HAP-1 (cell line): ENCODE results near the gene SLC4A8.

ENCODE experiments used
- DNase-seq, 2 experiments: peaks; one replicate each; pipeline ENCODE4 v3.0.0-alpha.2; 2016 to 2020; ENCODE audit warnings: low spot score in 2 of 2
- H3K27me3 ChIP-seq: fragments of 250-450 bp; sonication (Bioruptor Pico); 2 replicates; pipeline ENCODE4 v1.5.1; 2020; ENCODE audit warnings: low read depth, mild to moderate bottlenecking, moderate library complexity
- H3K36me3 ChIP-seq: fragments of 250-450 bp; sonication (Bioruptor Pico); replicated peaks from 2 replicates; pipeline ENCODE4 v1.5.1; 2020; ENCODE audit warnings: mild to moderate bottlenecking
- H3K4me1 ChIP-seq: fragments of 250-450 bp; sonication (Bioruptor Pico); 2 replicates; pipeline ENCODE4 v1.5.1; 2020; ENCODE audit warnings: mild to moderate bottlenecking
- H3K4me3 ChIP-seq: fragments of 250-450 bp; sonication (Bioruptor Pico); 2 replicates; pipeline ENCODE4 v1.5.1; 2020; ENCODE audit warnings: mild to moderate bottlenecking, moderate library complexity
- H3K9me3 ChIP-seq: fragments of 250-450 bp; sonication (Bioruptor Pico); 2 replicates; pipeline ENCODE4 v1.5.1; 2020; ENCODE audit warnings: mild to moderate bottlenecking, moderate library complexity
- in situ Hi-C: fragments of 300-500 bp; cut with MboI; formaldehyde crosslinking; loops from 3 replicates; pipeline ENCODE4 v1.14.3; 2020; ENCODE audit warnings: low sequenced_read_pairs, inconsistent platforms, mixed read lengths

SLC4A8 gene

GRCh38 chr12:51520576-51521325 is 96.1 kb downstream of the SLC4A8 start:
- H3K27me3 ChIP-seq: no peaks in the 10 kb centered on the region
- no peak overlapping the region for H3K4me3 ChIP-seq
- DNase-seq: no peak
- H3K4me1 ChIP-seq: no peaks in the 10 kb centered on the region
- no peaks in the 10 kb centered on the region for H3K9me3 ChIP-seq
- in situ Hi-C loops: no loop called here
- H3K36me3 ChIP-seq: no peaks in the 10 kb centered on the region

DNA sequence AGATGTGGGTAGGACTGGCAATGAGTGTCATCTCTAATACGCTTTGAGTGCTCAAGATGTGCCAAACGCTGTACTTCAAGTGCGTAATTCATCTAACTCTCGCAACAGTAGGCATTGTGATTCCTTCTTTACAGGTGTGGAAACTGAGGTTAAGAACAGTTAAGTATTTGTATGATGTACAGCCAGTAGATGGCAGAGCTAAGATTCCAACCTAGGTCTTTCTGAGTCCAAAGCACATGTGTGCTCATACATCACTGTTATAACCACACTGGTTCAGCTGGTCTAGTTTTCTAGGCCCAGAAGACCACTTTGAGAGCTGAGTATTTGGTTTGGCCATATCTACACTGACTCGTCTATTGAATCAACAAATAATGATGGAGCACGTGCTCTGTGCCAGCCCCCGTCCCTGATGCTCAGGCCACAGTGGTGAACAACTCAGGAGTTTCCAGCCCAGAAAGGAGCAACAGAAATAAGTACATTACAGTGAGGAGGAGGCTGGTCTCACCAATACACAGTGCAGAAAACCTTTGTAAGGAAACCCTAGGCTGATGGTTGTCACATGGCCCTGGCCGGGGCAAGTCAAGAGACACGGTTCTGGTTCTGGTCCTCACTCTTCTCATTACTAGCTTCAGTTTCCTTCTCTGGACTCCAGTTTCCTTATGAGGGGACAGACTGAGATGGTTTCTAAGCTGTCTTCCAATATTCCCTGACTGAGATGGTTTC is 97.1 kb downstream of the SLC4A8 start:
- no peak for DNase-seq

GRCh38 chr12:51522696-51523095 is 98.1 kb downstream of the SLC4A8 start:
- DNase-seq: no peak
- H3K4me1 ChIP-seq: no peaks in the 10 kb centered on the region
- H3K4me3 ChIP-seq: no peak overlapping the region
- no peaks in the 10 kb centered on the region for H3K9me3 ChIP-seq
- no peaks in the 10 kb centered on the region for H3K27me3 ChIP-seq
- H3K36me3 ChIP-seq: no peaks in the 10 kb centered on the region
- in situ Hi-C loops: no loop called here

More for the DNA sequence above, 97.1 kb downstream of the SLC4A8 start:
- no peaks in the 10 kb centered on the region for H3K27me3 ChIP-seq
- H3K4me3 ChIP-seq: no peak overlapping the region
- H3K36me3 ChIP-seq: no peaks in the 10 kb centered on the region
- H3K9me3 ChIP-seq: no peaks in the 10 kb centered on the region
- in situ Hi-C loops: no loop called here
- H3K4me1 ChIP-seq: no peaks in the 10 kb centered on the region

- Histone ChIP-seq H3K4me1 (no peaks in the 10 kb centered on the region), H3K4me3 (no peak overlapping the region), H3K36me3 (no peaks in the 10 kb centered on the region), H3K27me3 (no peaks in the 10 kb centered on the region), H3K9me3 (no peaks in the 10 kb centered on the region)
- DNase-seq: no peak
- in situ Hi-C loops: no loop called here
Measured at GRCh38 chr12:51524386-51524901, 99.8 kb downstream of the SLC4A8 start.

- H3K27me3 ChIP-seq: no peaks in the 10 kb centered on the region
- in situ Hi-C loops: loop anchor here (5.0 kb wide), 1 partner anchor 103 kb away; the partner anchor contains the start of gene SLC4A8
- H3K4me3 ChIP-seq: no peak overlapping the region
- no peaks in the 10 kb centered on the region for H3K4me1 ChIP-seq
- DNase-seq: no peak
- H3K9me3 ChIP-seq: no peaks in the 10 kb centered on the region
- H3K36me3 ChIP-seq: no peaks in the 10 kb centered on the region
Measured at GRCh38 chr12:51525518-51525917, 100.9 kb downstream of the SLC4A8 start.

- no peaks in the 10 kb centered on the region for H3K9me3 ChIP-seq
- in situ Hi-C loops: loop anchor here (5.0 kb wide), 1 partner anchor 106 kb away; the partner anchor contains the start of gene SLC4A8
- peaks cover 5% of the 10 kb centered on the region for H3K4me1 ChIP-seq
- H3K4me3 ChIP-seq: no peak overlapping the region
- H3K27me3 ChIP-seq: no peaks in the 10 kb centered on the region
- no peaks in the 10 kb centered on the region for H3K36me3 ChIP-seq
- DNase-seq: no peak
Measured at GRCh38 chr12:51527966-51528365, 103.3 kb downstream of the SLC4A8 start.

GRCh38 chr12:51528852-51529650 is 104.4 kb downstream of the SLC4A8 start:
- Histone ChIP-seq H3K9me3 (no peaks in the 10 kb centered on the region), H3K27me3 (peaks cover 2% of the 10 kb centered on the region; the same call in 1 of the 2 replicates), H3K4me3 (no peak overlapping the region), H3K36me3 (no peaks in the 10 kb centered on the region), H3K4me1 (peaks cover 5% of the 10 kb centered on the region)
- DNase-seq: no peak
- in situ Hi-C loops: loop anchor here (5.0 kb wide), 1 partner anchor 107 kb away; the partner anchor contains the start of gene SLC4A8

GRCh38 chr12:51529651-51529970 is 105.0 kb downstream of the SLC4A8 start:
- no peak for DNase-seq
- H3K9me3 ChIP-seq: no peaks in the 10 kb centered on the region
- in situ Hi-C loops: loop anchor here (5.0 kb wide), 1 partner anchor 107 kb away; the partner anchor contains the start of gene SLC4A8
- H3K36me3 ChIP-seq: no peaks in the 10 kb centered on the region
- H3K27me3 ChIP-seq: peaks cover 2% of the 10 kb centered on the region; the same call in 1 of the 2 replicates
- H3K4me3 ChIP-seq: no peak overlapping the region
- H3K4me1 ChIP-seq: peaks cover 5% of the 10 kb centered on the region

DNA sequence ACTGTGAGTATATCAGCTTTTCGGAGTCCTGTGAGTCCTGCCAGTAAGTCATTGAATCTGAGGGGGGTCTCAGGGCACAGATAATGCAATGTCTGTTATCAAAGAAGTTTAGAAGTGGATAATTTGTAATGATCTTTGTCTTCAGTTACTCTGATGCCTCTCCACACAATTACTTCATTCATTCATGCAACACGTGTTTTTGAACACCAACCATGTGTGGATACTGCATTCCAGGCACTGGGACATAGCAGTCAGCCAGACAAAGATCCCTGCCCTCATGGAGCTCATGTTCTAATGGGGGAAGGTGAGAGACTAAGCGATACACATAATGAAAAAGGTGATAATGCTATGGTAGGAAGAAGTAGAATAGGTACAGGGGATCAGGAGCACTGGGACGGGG is 105.6 kb downstream of the SLC4A8 start:
- Histone ChIP-seq H3K4me1 (peaks cover 5% of the 10 kb centered on the region), H3K36me3 (no peaks in the 10 kb centered on the region), H3K4me3 (no peak overlapping the region), H3K27me3 (peaks cover 2% of the 10 kb centered on the region; the same call in 1 of the 2 replicates), H3K9me3 (no peaks in the 10 kb centered on the region)
- in situ Hi-C loops: no loop called here
- DNase-seq: no peak

- in situ Hi-C loops: no loop called here
- peaks cover 6% of the 10 kb centered on the region for H3K27me3 ChIP-seq
- DNase-seq: no peak
- no peak overlapping the region for H3K4me3 ChIP-seq
- no peaks in the 10 kb centered on the region for H3K9me3 ChIP-seq
- no peaks in the 10 kb centered on the region for H3K36me3 ChIP-seq
- peaks cover 5% of the 10 kb centered on the region for H3K4me1 ChIP-seq
Measured at GRCh38 chr12:51531284-51531977, 106.8 kb downstream of the SLC4A8 start.

DNA sequence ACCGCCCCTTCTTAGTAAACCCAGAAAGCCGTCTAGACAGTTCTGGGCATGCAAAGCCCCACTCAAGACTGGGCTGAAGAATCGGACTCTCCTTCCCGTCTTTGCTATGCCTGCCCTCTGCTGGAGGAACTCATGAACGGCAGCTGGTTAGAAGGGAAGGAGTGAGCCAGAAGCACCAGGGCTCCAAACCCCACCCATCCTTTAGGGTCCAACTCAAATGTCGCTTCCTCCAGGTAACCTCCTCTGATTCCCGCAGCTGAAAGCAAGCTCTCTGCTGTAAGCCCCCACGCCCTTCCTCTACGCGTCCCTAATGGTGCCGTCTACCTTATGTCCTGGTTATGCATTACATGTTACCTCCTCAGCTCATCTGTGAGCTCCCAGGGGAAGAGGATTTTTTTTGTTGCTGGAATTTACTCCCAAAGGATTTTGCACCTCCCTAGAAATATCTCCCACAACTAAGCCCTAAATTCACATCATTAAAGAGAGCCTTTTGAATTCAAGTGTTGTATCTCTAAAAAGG is 107.4 kb downstream of the SLC4A8 start:
- Histone ChIP-seq H3K27me3 (peaks cover 6% of the 10 kb centered on the region), H3K4me3 (no peak overlapping the region), H3K4me1 (peaks cover 5% of the 10 kb centered on the region), H3K9me3 (no peaks in the 10 kb centered on the region), H3K36me3 (no peaks in the 10 kb centered on the region)
- DNase-seq: peak; percentile 75 to 89
- in situ Hi-C loops: no loop called here

DNA sequence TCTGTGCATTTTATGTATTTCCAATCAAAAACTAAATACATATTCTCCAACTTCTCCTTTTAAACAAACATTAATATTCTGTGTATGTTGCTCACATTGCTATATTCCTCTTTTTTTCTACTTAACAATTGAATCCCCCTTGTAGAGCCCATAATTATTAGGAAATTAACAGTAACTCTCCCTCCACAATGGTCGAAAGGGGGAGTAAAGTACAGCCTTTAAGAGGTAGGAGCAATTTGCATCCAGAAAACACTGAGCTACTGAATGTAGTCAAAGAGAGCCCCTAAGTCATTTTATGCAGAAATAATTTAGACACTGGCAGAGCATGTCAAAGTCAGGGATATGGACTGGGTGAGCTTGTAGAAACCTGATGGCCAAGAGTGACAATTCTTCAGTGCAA is 109.2 kb downstream of the SLC4A8 start:
- Histone ChIP-seq H3K4me3 (no peak overlapping the region), H3K36me3 (no peaks in the 10 kb centered on the region), H3K9me3 (no peaks in the 10 kb centered on the region), H3K4me1 (peaks cover 5% of the 10 kb centered on the region), H3K27me3 (peaks cover 6% of the 10 kb centered on the region)
- peak in 1 of 2 experiments; percentile 5 for DNase-seq
- in situ Hi-C loops: no loop called here
